Upper lobe of left lung (tissue), 4 donors: ENCODE measurements around the gene RTL10.

ENCODE experiments used
- CTCF ChIP-seq, 6 experiments: fragments of 450-650 bp in 4 of 6; fragments of 200-600 bp in 2 of 6; sonication (generic) in 2 of 6; IDR thresholded peaks; one replicate each; pipeline ENCODE4 v1.5.1; 2016 to 2019; ENCODE audit warnings: antibody characterized with exemption in 6 of 6
- EP300 ChIP-seq, 4 donors: sonication (generic); formaldehyde crosslinking; IDR thresholded peaks; one replicate each; pipeline ENCODE4 v1.5.1; 2017; ENCODE audit warnings: antibody characterized with exemption in 4 of 4, control low read depth in 2 of 4
- POLR2A ChIP-seq, 4 donors: fragments of 450-650 bp; IDR thresholded peaks; one replicate each; pipeline ENCODE4 v1.5.1; 2016 to 2017; ENCODE audit warnings: antibody characterized with exemption in 4 of 4, mild to moderate bottlenecking in 2 of 4

GRCh38 chr22:19871845-19872778 lies 17.4 kb upstream of the RTL10 start:
- TF ChIP-seq CTCF (IDR thresholded peaks at IDR 0.05) (no peak), POLR2A (IDR thresholded peaks at IDR 0.05) (no peak), EP300 (IDR thresholded peaks at IDR 0.05) (no peak)
